Neuron (in vitro differentiated cells): ENCODE measurements around the gene SLC25A12.
"Not testable (repeated sequence)": the region's sequence is repeated elsewhere in the genome, so short reads cannot be mapped to it uniquely, and the experiment has no call there.

Source experiments
- H2AFZ ChIP-seq: one replicate; pipeline ENCODE4 v1.6.1; 2013; ENCODE audit warnings: low read depth, mild to moderate bottlenecking, inconsistent platforms, low read length, moderate library complexity
- H3K27me3 ChIP-seq: one replicate; pipeline ENCODE4 v1.6.1; 2013; ENCODE audit warnings: low read length; ENCODE audit not compliant: insufficient read depth
- H3K36me3 ChIP-seq: one replicate; pipeline ENCODE4 v1.6.1; 2013; ENCODE audit warnings: low read length; ENCODE audit not compliant: insufficient read depth
- H3K4me1 ChIP-seq: one replicate; pipeline ENCODE4 v1.6.1; 2013; ENCODE audit warnings: low read length; ENCODE audit not compliant: insufficient read depth
- H3K4me3 ChIP-seq: 2 replicates; pipeline ENCODE4 v1.5.1; 2013; ENCODE audit warnings: mild to moderate bottlenecking, low read length, moderate library complexity
- H3K9me3 ChIP-seq: one replicate; pipeline ENCODE4 v1.6.1; 2013; ENCODE audit warnings: low read length

SLC25A12 gene

DNA sequence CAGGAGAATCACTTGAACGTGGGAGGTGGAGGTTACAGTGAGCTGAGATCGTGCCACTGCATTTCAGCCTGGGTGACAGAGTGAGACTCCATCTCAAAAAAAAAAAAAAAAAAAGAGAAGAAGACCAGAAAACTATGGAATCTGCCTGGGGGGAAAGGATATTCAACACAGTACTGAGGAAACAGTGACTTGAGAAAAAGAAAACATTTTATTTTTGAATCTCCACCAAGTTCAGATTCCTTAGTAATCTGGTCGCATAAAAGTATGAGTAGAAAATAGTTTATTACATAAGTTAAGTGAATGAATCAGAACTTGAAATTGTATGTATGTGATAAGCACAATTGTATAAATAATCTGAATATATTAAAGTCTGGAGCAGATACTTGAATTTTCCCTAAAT is 15.2 kb upstream of the SLC25A12 start:
- Histone ChIP-seq H3K4me3 (no peak overlapping the region), H3K9me3 (no peaks in the 10 kb centered on the region), H3K36me3 (no peaks in the 10 kb centered on the region), H2AFZ (no peak overlapping the region), H3K4me1 (no peaks in the 10 kb centered on the region), H3K27me3 (peaks cover 3% of the 10 kb centered on the region)

- no peak overlapping the region for H3K4me3 ChIP-seq
- H3K27me3 ChIP-seq: peaks cover 3% of the 10 kb centered on the region
- H3K4me1 ChIP-seq: no peaks in the 10 kb centered on the region
- no peaks in the 10 kb centered on the region for H3K9me3 ChIP-seq
- no peaks in the 10 kb centered on the region for H3K36me3 ChIP-seq
- no peak overlapping the region for H2AFZ ChIP-seq
These were observed 14.2 kb upstream of the SLC25A12 start for GRCh38 chr2:171908235-171908634.

GRCh38 chr2:171902840-171903420 is 8.9 kb upstream of the SLC25A12 start:
- no peaks in the 10 kb centered on the region for H3K4me1 ChIP-seq
- H2AFZ ChIP-seq: no peak overlapping the region
- no peaks in the 10 kb centered on the region for H3K27me3 ChIP-seq
- H3K4me3 ChIP-seq: no peak overlapping the region
- H3K36me3 ChIP-seq: no peaks in the 10 kb centered on the region
- no peaks in the 10 kb centered on the region for H3K9me3 ChIP-seq

DNA sequence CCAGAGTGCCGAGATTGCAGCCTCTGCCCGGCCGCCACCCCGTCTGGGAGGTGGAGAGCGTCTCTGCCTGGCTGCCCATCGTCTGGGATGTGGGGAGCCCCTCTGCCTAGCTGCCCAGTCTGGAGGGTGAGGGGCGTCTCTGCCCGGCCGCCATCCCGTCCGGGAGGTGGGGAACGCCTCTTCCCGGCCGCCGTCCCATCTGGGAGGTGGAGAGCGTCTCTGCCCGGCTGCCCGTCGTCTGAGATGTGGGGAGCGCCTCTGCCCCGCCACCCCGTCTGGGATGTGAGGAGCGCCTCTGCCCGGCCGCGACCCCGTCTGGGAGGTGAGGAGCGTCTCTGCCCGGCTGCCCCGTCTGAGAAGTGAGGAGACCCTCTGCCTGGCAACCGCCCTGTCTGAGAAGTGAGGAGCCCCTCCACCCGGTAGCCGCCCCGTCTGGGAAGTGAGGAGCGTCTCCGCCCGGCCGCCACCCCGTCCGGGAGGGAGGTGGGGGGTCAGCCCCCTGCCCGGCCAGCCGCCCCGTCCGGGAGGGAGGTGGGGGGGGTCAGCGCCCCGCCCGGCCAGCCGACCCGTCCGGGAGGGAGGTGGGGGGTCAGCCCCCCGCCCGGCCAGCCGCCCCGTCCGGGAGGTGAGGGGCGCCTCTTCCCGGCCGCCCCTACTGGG is 5.7 kb upstream of the SLC25A12 start:
- H3K27me3 ChIP-seq, H3K4me1 ChIP-seq, H2AFZ ChIP-seq, H3K9me3 ChIP-seq, H3K4me3 ChIP-seq, H3K36me3 ChIP-seq: not testable (repeated sequence)

DNA sequence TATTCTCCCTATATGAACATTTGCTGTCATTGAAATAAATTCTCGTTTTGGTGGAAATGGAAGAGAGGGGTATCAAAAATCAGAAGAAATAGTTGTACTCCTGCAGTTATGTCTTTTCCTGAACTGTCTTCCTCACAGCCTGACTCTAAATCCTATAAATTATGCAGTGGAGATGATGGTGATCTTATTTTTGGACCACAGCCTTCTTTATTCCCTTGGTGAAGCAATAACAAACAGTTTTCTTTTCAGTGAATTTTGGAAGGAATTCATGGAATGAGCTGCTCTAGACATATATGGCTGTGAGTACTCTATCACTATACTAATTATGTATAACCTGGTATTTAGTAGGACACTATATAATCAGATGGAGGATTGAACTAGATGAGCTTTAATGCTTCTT is 1.7 kb upstream of the SLC25A12 start:
- Histone ChIP-seq H3K27me3 (no peaks in the 10 kb centered on the region), H3K36me3 (peaks cover 4% of the 10 kb centered on the region), H3K4me3 (no peak overlapping the region), H3K9me3 (no peaks in the 10 kb centered on the region), H3K4me1 (peaks cover 12% of the 10 kb centered on the region), H2AFZ (no peak overlapping the region)

DNA sequence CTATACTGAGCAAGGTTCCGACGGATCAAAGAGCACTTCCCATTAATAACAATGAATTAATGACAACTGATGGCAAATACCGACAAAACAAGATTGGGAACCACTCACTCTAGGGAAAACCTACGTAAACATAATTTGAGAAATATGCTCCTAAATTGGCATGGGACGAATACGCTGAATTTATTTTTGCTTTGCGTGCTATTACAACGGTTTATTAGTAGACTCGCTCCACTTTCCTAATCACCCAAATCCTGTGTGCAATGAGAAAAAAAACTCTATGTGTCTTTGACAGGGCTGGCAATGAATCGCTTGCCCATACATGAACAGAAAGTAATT is 536 bp upstream of the SLC25A12 start:
- H3K36me3 ChIP-seq: peaks cover 6% of the 10 kb centered on the region
- peaks cover 12% of the 10 kb centered on the region for H3K4me1 ChIP-seq
- H3K9me3 ChIP-seq: no peaks in the 10 kb centered on the region

DNA sequence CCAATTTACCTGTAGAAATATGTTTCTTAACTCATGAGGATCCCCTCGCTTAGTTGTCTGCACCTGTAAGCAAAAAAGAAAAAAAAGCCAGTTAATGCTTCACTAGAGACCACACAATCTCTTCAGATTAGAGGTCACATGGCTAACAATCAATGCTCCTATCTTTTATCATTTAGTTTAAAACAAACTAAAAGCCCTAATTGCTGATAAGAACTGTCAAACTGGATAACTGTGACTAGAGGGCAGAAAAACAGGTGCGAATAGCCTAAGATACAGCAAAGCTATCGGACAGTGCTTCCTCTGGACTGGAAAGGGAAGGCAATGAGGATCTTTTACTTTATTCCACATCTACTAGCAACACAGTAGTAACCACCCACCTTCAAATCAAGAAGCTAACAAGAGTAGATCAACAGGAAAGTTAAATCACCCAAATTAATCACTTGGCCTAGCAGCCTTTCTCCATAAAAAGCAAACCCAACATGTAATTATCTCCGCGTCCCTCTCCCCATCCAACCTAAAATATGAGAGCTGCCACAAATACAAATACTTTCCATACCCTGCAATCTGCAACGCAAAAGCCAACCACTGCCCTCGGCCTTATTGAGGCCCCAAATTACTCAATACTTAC is 734 bp downstream of the SLC25A12 start:
- Histone ChIP-seq H3K4me1 (peaks cover 12% of the 10 kb centered on the region), H3K4me3 (peak overlapping the region; percentile 75), H3K9me3 (no peaks in the 10 kb centered on the region), H2AFZ (peak overlapping the region; percentile 78), H3K27me3 (no peaks in the 10 kb centered on the region), H3K36me3 (peaks cover 6% of the 10 kb centered on the region)

More for the DNA sequence above, 536 bp upstream of the SLC25A12 start:
- Histone ChIP-seq H2AFZ (peak overlapping the region; percentile 78), H3K4me3 (peak overlapping the region; percentile 75), H3K27me3 (no peaks in the 10 kb centered on the region)

GRCh38 chr2:171889808-171890207 is 4.2 kb downstream of the SLC25A12 start:
- Histone ChIP-seq H3K4me3 (no peak overlapping the region), H3K36me3 (peaks cover 10% of the 10 kb centered on the region)

GRCh38 chr2:171889333-171889732 is 4.7 kb downstream of the SLC25A12 start:
- no peak overlapping the region for H3K4me3 ChIP-seq
- peaks cover 8% of the 10 kb centered on the region for H3K4me1 ChIP-seq
- H3K9me3 ChIP-seq: no peaks in the 10 kb centered on the region
- H3K27me3 ChIP-seq: no peaks in the 10 kb centered on the region
- H3K36me3 ChIP-seq: peaks cover 10% of the 10 kb centered on the region
- H2AFZ ChIP-seq: no peak overlapping the region

More at GRCh38 chr2:171889808-171890207, 4.2 kb downstream of the SLC25A12 start:
- Histone ChIP-seq H3K27me3 (no peaks in the 10 kb centered on the region), H3K4me1 (peaks cover 12% of the 10 kb centered on the region), H3K9me3 (no peaks in the 10 kb centered on the region), H2AFZ (no peak overlapping the region)

- no peak overlapping the region for H2AFZ ChIP-seq
These were observed 10.7 kb downstream of the SLC25A12 start for GRCh38 chr2:171883275-171883893.

DNA sequence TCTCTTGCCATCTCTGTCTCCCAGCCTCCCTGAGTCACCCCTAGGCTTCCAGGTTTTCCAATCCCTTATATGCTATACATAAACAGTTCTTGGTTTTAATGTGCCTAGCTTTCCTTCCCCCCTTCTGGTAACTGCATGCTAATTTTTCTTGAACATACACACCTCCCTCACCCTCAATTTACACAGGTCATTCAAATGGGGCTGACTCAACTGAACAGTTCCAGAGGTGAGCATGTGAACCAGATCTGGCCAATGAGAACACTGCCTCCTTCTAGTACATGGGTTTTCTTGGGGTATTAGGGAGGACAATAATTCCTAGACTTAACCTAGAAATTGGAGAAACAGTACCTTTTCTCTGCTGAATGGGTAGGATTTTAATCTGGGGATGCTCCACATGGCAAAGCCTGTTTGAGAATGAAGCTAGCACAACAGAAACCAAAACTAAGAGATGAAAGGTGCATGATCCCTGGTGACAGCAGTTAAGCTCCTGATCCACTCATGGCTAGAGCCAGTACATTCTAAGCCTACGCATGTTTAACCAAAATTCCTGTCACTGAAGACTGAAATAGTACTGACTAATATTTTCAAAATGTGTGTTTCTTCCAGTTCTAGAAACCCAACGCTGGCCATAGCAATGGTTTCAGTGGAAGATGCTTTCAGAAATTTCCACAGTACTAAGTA is 11.8 kb downstream of the SLC25A12 start:
- Histone ChIP-seq H3K36me3 (peaks cover 1% of the 10 kb centered on the region), H3K4me1 (peaks cover 18% of the 10 kb centered on the region), H3K27me3 (no peaks in the 10 kb centered on the region), H3K9me3 (no peaks in the 10 kb centered on the region), H2AFZ (no peak overlapping the region), H3K4me3 (no peak overlapping the region)

More at GRCh38 chr2:171883275-171883893, 10.7 kb downstream of the SLC25A12 start:
- Histone ChIP-seq H3K4me1 (peaks cover 14% of the 10 kb centered on the region), H3K36me3 (peaks cover 4% of the 10 kb centered on the region), H3K27me3 (no peaks in the 10 kb centered on the region), H3K4me3 (no peak overlapping the region), H3K9me3 (no peaks in the 10 kb centered on the region)

- Histone ChIP-seq H3K27me3 (no peaks in the 10 kb centered on the region), H3K4me3 (no peak overlapping the region), H2AFZ (no peak overlapping the region), H3K36me3 (no peaks in the 10 kb centered on the region), H3K9me3 (no peaks in the 10 kb centered on the region), H3K4me1 (peaks cover 18% of the 10 kb centered on the region)
These were observed 13.3 kb downstream of the SLC25A12 start for GRCh38 chr2:171880774-171881173.

DNA sequence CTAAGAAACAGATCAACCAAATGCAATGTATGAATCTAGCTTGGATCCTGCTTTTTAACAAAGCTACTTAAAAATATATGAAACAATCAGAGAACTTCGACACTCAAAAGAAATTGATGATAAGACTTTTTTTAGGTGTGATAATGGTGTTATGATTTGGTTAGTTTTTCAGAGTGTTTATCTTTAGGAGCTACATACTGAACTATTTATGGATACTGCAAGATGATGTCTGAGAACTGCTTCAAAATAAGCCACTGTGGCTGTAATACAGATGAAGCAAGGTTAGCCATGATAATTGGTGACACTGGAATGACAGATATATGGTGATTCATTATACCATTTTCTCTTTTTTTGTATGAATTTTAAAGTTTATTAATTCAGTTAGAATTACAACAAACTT is 14.2 kb downstream of the SLC25A12 start:
- no peak overlapping the region for H2AFZ ChIP-seq
- H3K4me1 ChIP-seq: peaks cover 18% of the 10 kb centered on the region
- H3K9me3 ChIP-seq: peaks cover 4% of the 10 kb centered on the region
- peaks cover 4% of the 10 kb centered on the region for H3K36me3 ChIP-seq
- no peaks in the 10 kb centered on the region for H3K27me3 ChIP-seq
- H3K4me3 ChIP-seq: no peak overlapping the region
